B cell (primary cell): ENCODE measurements around the gene ANXA4. TPM values are rescaled to one million over a fixed set of nuclear protein-coding genes. Genes with fewer than 3 reads are reported as not detected.
"Not testable (repeated sequence)": the region's sequence is repeated elsewhere in the genome, so short reads cannot be mapped to it uniquely, and the experiment has no call there.

Experiments used
- ATAC-seq: fragments of 200-7000 bp; cut with Tn5 transposase; one replicate; pipeline ENCODE4 v1.10.0; 2021; ENCODE audit warnings: low read depth, mild to moderate bottlenecking, moderate number of reproducible peaks, moderate library complexity
- CTCF ChIA-PET: fragments of 350-600 bp; sonication (Branson Sonifier 250); formaldehyde crosslinking; loops from one replicate; lab custom pipeline; 2021; ENCODE audit warnings: antibody characterized with exemption, inconsistent platforms; lab: Charles Lee
- POLR2A ChIA-PET: fragments of 350-600 bp; sonication (Branson Sonifier 250); formaldehyde crosslinking; loops from one replicate; lab custom pipeline; 2021; ENCODE audit warnings: antibody characterized with exemption; lab: Charles Lee
- DNase-seq: peaks from one replicate; pipeline ENCODE4 v3.0.0; 2013
- H2AFZ ChIP-seq: 2 replicates; pipeline ENCODE4 v1.6.1; 2012; ENCODE audit warnings: mild to moderate bottlenecking, low read depth, low read length; ENCODE audit not compliant: insufficient read depth, poor library complexity, severe bottlenecking
- H3K27ac ChIP-seq, 2 donors: 1 replicate in 1 of 2; 2 replicates in 1 of 2; pipeline ENCODE4 v1.5.1; 2012 to 2013; ENCODE audit warnings: low read length in 2 of 2, mild to moderate bottlenecking in 2 of 2, moderate library complexity in 1 of 2
- H3K27me3 ChIP-seq, 4 experiments: fragments of 200-600 bp in 1 of 4; sonication (generic) in 1 of 4; replicated peaks in 1 of 4; 1 replicate in 2 of 4; 2 replicates in 2 of 4; pipeline versions ENCODE4 v1.6.1 to v1.7.0; 2013 to 2016; ENCODE audit warnings: low read length in 3 of 4, mild to moderate bottlenecking in 2 of 4, mixed read lengths in 1 of 4, moderate library complexity in 1 of 4; ENCODE audit not compliant: insufficient read depth in 4 of 4, control insufficient read depth in 3 of 4; ENCODE audit errors: control extremely low read depth in 1 of 4
- H3K36me3 ChIP-seq, 2 experiments: replicated peaks in 1 of 2; 1 replicate in 1 of 2; 2 replicates in 1 of 2; pipeline versions ENCODE4 v1.6.1 to v1.7.1; 2013; ENCODE audit warnings: low read length in 1 of 2; ENCODE audit not compliant: insufficient read depth in 2 of 2, control insufficient read depth in 1 of 2; ENCODE audit errors: control extremely low read depth in 1 of 2, extremely low read depth in 1 of 2
- H3K4me1 ChIP-seq, 2 donors: fragments of 200-600 bp in 1 of 2; sonication (generic) in 1 of 2; 1 replicate in 1 of 2; 2 replicates in 1 of 2; pipeline versions ENCODE4 v1.5.1 to v1.6.1; 2013 to 2017; ENCODE audit warnings: low read length in 2 of 2; ENCODE audit not compliant: control insufficient read depth in 2 of 2, insufficient read depth in 2 of 2
- H3K4me2 ChIP-seq: replicated peaks from 2 replicates; pipeline ENCODE3; 2012; ENCODE audit warnings: mild to moderate bottlenecking, low read depth, low read length; ENCODE audit not compliant: poor library complexity, severe bottlenecking
- H3K4me3 ChIP-seq, 5 experiments: fragments of 200-600 bp in 1 of 5; sonication (generic) in 1 of 5; 1 replicate in 3 of 5; 2 replicates in 2 of 5; pipeline versions ENCODE4 v1.5.1 to v1.7.0; 2011 to 2016; ENCODE audit warnings: low read length in 4 of 5, mild to moderate bottlenecking in 4 of 5, low read depth in 2 of 5, control low read depth in 1 of 5, moderate library complexity in 1 of 5; ENCODE audit not compliant: insufficient read depth in 1 of 5; ENCODE audit errors: control extremely low read depth in 1 of 5, extremely low read depth in 1 of 5
- H3K79me2 ChIP-seq: fragments of 200-600 bp; sonication (generic); one replicate; pipeline ENCODE4 v1.6.0; 2016; ENCODE audit warnings: low read length; ENCODE audit not compliant: control insufficient read depth, insufficient read depth
- H3K9ac ChIP-seq: fragments of 200-600 bp; sonication (generic); 2 replicates; pipeline ENCODE4 v1.6.1; 2017; ENCODE audit warnings: mild to moderate bottlenecking, low read length, moderate library complexity
- H3K9me3 ChIP-seq, 3 donors: one replicate each; pipeline versions ENCODE4 v1.6.1 to v1.7.1; 2013; ENCODE audit warnings: low read length in 2 of 3; ENCODE audit not compliant: control insufficient read depth in 2 of 3, insufficient read depth in 1 of 3; ENCODE audit errors: control extremely low read depth in 1 of 3
- H4K20me1 ChIP-seq: 2 replicates; pipeline ENCODE4 v1.6.0; 2012; ENCODE audit warnings: mild to moderate bottlenecking, low read length; ENCODE audit not compliant: insufficient read depth, control insufficient read depth, poor library complexity, severe bottlenecking
- H3K27ac Mint-ChIP-seq: one replicate; pipeline ENCODE4 v1.8.0; 2021; ENCODE audit warnings: mixed read lengths
- H3K27me3 Mint-ChIP-seq: one replicate; pipeline ENCODE4 v1.8.0; 2021; ENCODE audit warnings: mixed read lengths
- H3K4me1 Mint-ChIP-seq: one replicate; pipeline ENCODE4 v1.8.0; 2021; ENCODE audit warnings: mixed read lengths
- H3K4me3 Mint-ChIP-seq: one replicate; pipeline ENCODE4 v1.8.0; 2021; ENCODE audit warnings: mixed read lengths
- H3K9me3 Mint-ChIP-seq: one replicate; pipeline ENCODE4 v1.8.0; 2022; ENCODE audit warnings: mixed read lengths; ENCODE audit not compliant: insufficient read depth
- CTCF ChIP-seq: fragments of 200-600 bp; IDR thresholded peaks from one replicate; pipeline ENCODE4 v1.8.0; 2022; ENCODE audit warnings: antibody characterized with exemption, mild to moderate bottlenecking
- EZH2 ChIP-seq: IDR thresholded peaks from 2 replicates; pipeline ENCODE4 v1.6.1; 2012; ENCODE audit warnings: borderline replicate concordance, low read depth, mild to moderate bottlenecking, moderate library complexity, low read length; ENCODE audit not compliant: insufficient read depth, poor library complexity, severe bottlenecking
- WGBS: methylation state at CpG from one replicate; pipeline ENCODE4 v1.1.5; 2013; ENCODE audit warnings: missing lambda C conversion rate; ENCODE audit not compliant: insufficient coverage; 5-methylcytosine and 5-hydroxymethylcytosine counted together
- intact Hi-C: fragments of 100-400 bp; cut with micrococcal nuclease; formaldehyde crosslinking; loops from one replicate; pipeline ENCODE4 v1.10.0; 2022
- polyA plus RNA-seq: library from polyadenylated mRNA; depleted of rRNA; stranded (reverse); fragments of >200 nt; gene quantifications from 2 replicates; pipeline ENCODE4 v1.2.3, GENCODE V29; 2012
- total RNA-seq, 2 donors: library from RNA; stranded (reverse); fragments of 120-200 nt in 1 of 2; gene quantifications; 1 replicate in 1 of 2; 2 replicates in 1 of 2; pipeline versions ENCODE4 v1.2.3 to v1.2.4, GENCODE V29; 2013 to 2022

ANXA4 gene
- total and polyA plus RNA-seq, 2 donors (not counting 1 experiment from before 2014, with no cell fraction given): 28.4 to 61.7 TPM

- H4K20me1 ChIP-seq: peaks cover 12% of the 10 kb centered on the region
- H3K9me3 ChIP-seq: no peaks in the 10 kb centered on the region
- H3K27ac Mint-ChIP-seq: peak overlapping the region; percentile 77
- ChIA-PET POLR2A (interaction anchor here (0.6 kb wide), 1 partner anchor 336 kb away, joined by 3 read pairs; no protein-coding TSS in a partner anchor), CTCF (no interaction called here)
- peak overlapping the region; percentile 73 for H3K9ac ChIP-seq
- peak overlapping the region; percentile 78 for H3K4me2 ChIP-seq
- no peaks in the 10 kb centered on the region for H3K27me3 Mint-ChIP-seq
- peaks cover 45% of the 10 kb centered on the region for H3K4me1 Mint-ChIP-seq
- peaks cover 58% of the 10 kb centered on the region for H3K79me2 ChIP-seq
- H3K9me3 Mint-ChIP-seq: no peaks in the 10 kb centered on the region
- peak overlapping the region; percentile 94 to 98 for H3K27ac ChIP-seq
- peak; percentile 1 for ATAC-seq
- H3K4me1 ChIP-seq: peaks cover 24 to 26% of the 10 kb centered on the region in 2 donors
- no peak for TF ChIP-seq EZH2
- TF ChIP-seq CTCF: no peak
- H3K36me3 ChIP-seq: no peaks in the 10 kb centered on the region
- no peak for DNase-seq
- WGBS: 2% methylated on average over 43 of the region's 45 CpGs
- no peaks in the 10 kb centered on the region for H3K27me3 ChIP-seq
- peak overlapping the region; percentile 99 for H3K4me3 Mint-ChIP-seq
- peak overlapping the region; percentile 90 for H2AFZ ChIP-seq
- intact Hi-C loops: no loop called here
- H3K4me3 ChIP-seq: peak overlapping the region; percentile 46 to 97 (median 72)
These were observed 88.3 kb downstream of the ANXA4 start for GRCh38 chr2:69830045-69830905.

DNA sequence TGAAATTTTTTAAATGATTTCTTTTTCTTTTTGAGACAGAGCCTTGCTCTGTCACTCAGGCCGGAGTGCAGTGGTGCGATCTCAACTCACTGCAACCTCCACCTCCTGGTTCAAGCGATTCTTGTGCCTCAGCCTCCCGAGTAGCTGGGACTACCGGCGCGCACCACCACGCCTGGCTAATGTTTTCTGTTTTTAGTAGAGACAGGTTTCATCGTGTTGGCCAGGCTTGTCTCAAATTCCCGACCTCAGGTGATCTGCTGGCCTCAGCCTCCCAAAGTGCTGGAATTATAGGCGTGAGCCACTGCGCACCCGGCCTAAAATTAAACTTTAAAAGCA lies 88.9 kb downstream of the ANXA4 start:
- H3K27ac Mint-ChIP-seq, ATAC-seq, POLR2A ChIA-PET: not testable (repeated sequence)

More for the DNA sequence above, 88.9 kb downstream of the ANXA4 start:
- H3K9me3 ChIP-seq, intact Hi-C loops, H3K27me3 Mint-ChIP-seq, H3K27me3 ChIP-seq, H3K27ac ChIP-seq, H3K9me3 Mint-ChIP-seq, DNase-seq, H2AFZ ChIP-seq, CTCF ChIA-PET, H3K36me3 ChIP-seq: not testable (repeated sequence)
- H3K79me2 ChIP-seq: peaks cover 62% of the 10 kb centered on the region
- peaks cover 24 to 26% of the 10 kb centered on the region in 2 donors for H3K4me1 ChIP-seq
- peak overlapping the region in 3 of 5 experiments; percentile 62 to 77 (median 72) for H3K4me3 ChIP-seq
- Mint-ChIP-seq H3K4me1 (peaks cover 51% of the 10 kb centered on the region), H3K4me3 (peak overlapping the region; percentile 99)
- H3K9ac ChIP-seq: peak overlapping the region; percentile 73
- H3K4me2 ChIP-seq: peak overlapping the region; percentile 78
- WGBS: 97% methylated on average over 9 of the region's 13 CpGs
- H4K20me1 ChIP-seq: peaks cover 15% of the 10 kb centered on the region
